Esophagus muscularis mucosa (tissue), 4 donors: ENCODE results near the gene TSSK3.

Source experiments
- CTCF ChIP-seq, 3 experiments: fragments of 200-600 bp in 2 of 3; fragments of 450-650 bp in 1 of 3; sonication (generic) in 2 of 3; IDR thresholded peaks; one replicate each; pipeline ENCODE4 v1.5.1; 2017 to 2019; ENCODE audit warnings: antibody characterized with exemption in 3 of 3, mild to moderate bottlenecking in 2 of 3, moderate library complexity in 1 of 3
- EP300 ChIP-seq: sonication (generic); formaldehyde crosslinking; IDR thresholded peaks from one replicate; pipeline ENCODE4 v1.6.1; 2017; ENCODE audit warnings: antibody characterized with exemption
- POLR2A ChIP-seq: fragments of 450-650 bp; IDR thresholded peaks from one replicate; pipeline ENCODE4 v1.6.1; 2017; ENCODE audit warnings: antibody characterized with exemption, moderate library complexity, mild to moderate bottlenecking, low read depth

GRCh38 chr1:32404946-32405345, 42.6 kb downstream of the TSSK3 start:
- TF ChIP-seq CTCF (IDR thresholded peaks at IDR 0.05) (no peak), POLR2A (no peak), EP300 (no peak)
